Omental fat pad (tissue), 4 donors: ENCODE data around the gene TYMP. TPM values are rescaled to one million over a fixed set of nuclear protein-coding genes. Genes with fewer than 3 reads are reported as not detected.

Experiments used
- ATAC-seq: fragments of 150-250 bp; one replicate; pipeline ENCODE4 v1.9.1; 2016; ENCODE audit warnings: mild to moderate bottlenecking, moderate library complexity; ENCODE audit not compliant: low FRiP score
- DNase-seq: peaks from one replicate; pipeline ENCODE4 v3.0.0-alpha.2; 2019; ENCODE audit warnings: low spot score
- CTCF ChIP-seq, 3 donors: fragments of 450-650 bp; IDR thresholded peaks; one replicate each; pipeline ENCODE4 v1.5.1; 2016 to 2017; ENCODE audit warnings: antibody characterized with exemption in 3 of 3, mild to moderate bottlenecking in 3 of 3, moderate library complexity in 2 of 3
- total RNA-seq, 4 donors: library from RNA; depleted of rRNA; stranded (reverse); fragments of >200 nt; gene quantifications; one replicate each; pipeline ENCODE4 v1.1.0, GENCODE V29; 2016

TYMP gene
- total RNA-seq, 4 donors from 2014 or later, result 47.9 to 212 (median 144) TPM

GRCh38 chr22:50526108-50526833, 3.5 kb downstream of the TYMP start:
- TF ChIP-seq CTCF (IDR thresholded peaks at IDR 0.05), result peak in 1 of 3 donors; percentile 33
- ATAC-seq, result peak; percentile 27
- no peak for DNase-seq

- no peak for TF ChIP-seq CTCF (IDR thresholded peaks at IDR 0.05)
- ATAC-seq, result no peak
Measured at GRCh38 chr22:50525858-50526107, 4.0 kb downstream of the TYMP start.

GRCh38 chr22:50525104-50525857, 4.5 kb downstream of the TYMP start, which contains the start of gene SCO2:
Gene SCO2 (minus strand): TSS chr22:50525598. CDS start chr22:50524411, 1,187 bp downstream.
- no peak for TF ChIP-seq CTCF (IDR thresholded peaks at IDR 0.05)
- DNase-seq (peak; percentile 87), ATAC-seq (peak; percentile 66)

More at GRCh38 chr22:50525858-50526107, 4.0 kb downstream of the TYMP start:
- no peak for DNase-seq

- no peak for ATAC-seq
- no peak for TF ChIP-seq CTCF (IDR thresholded peaks at IDR 0.05)
- no peak for DNase-seq
Measured at GRCh38 chr22:50524676-50525103, 5.1 kb downstream of the TYMP start.

GRCh38 chr22:50523806-50524675, 5.8 kb downstream of the TYMP start:
- ATAC-seq (no peak), DNase-seq (no peak)
- no peak for TF ChIP-seq CTCF (IDR thresholded peaks at IDR 0.05)

GRCh38 chr22:50523458-50523805, 6.4 kb downstream of the TYMP start:
- ATAC-seq, result no peak
- no peak for TF ChIP-seq CTCF (IDR thresholded peaks at IDR 0.05)
- no peak for DNase-seq
